PC-9 (cell line): Measurements from ENCODE around the gene MT1HL1. TPM values are rescaled to one million over a fixed set of nuclear protein-coding genes. Genes with fewer than 3 reads are reported as not detected.

Source experiments
- Bru-seq: library from RNA; stranded (reverse); fragments of 400-500 nt; gene quantifications from one replicate; lab custom pipeline; 2021; lab: Mats Ljungman, UMichigan
- BruChase-seq, 2 experiments: library from RNA; stranded (reverse); fragments of 400-500 nt; gene quantifications; one replicate each; lab custom pipeline; 2021; lab: Mats Ljungman, UMichigan
- BruUV-seq: library from RNA; stranded (reverse); fragments of 400-500 nt; replicated peaks from 2 replicates; lab custom pipeline; 2021; lab: Mats Ljungman, UMichigan
- CTCF ChIA-PET: fragments of 300-600 bp; sonication (Branson Sonifier 250); formaldehyde crosslinking; loops from one replicate; lab custom pipeline; 2022; ENCODE audit warnings: antibody characterized with exemption; lab: Charles Lee
- POLR2A ChIA-PET: fragments of 300-600 bp; sonication (Branson Sonifier 250); formaldehyde crosslinking; loops from one replicate; lab custom pipeline; 2022; ENCODE audit warnings: antibody characterized with exemption; ENCODE audit not compliant: unreplicated experiment; lab: Charles Lee
- DNase-seq, 2 experiments: peaks; one replicate each; pipeline versions ENCODE4 v3.0.0 to v3.0.0-alpha.2; 2015 to 2022; ENCODE audit warnings: mixed read lengths in 1 of 2
- H2AFZ ChIP-seq: fragments of 200-600 bp; sonication (generic); 2 replicates; pipeline ENCODE4 v1.8.1; 2017; ENCODE audit warnings: antibody characterized with exemption
- H3F3A ChIP-seq: fragments of 200-600 bp; sonication (generic); 2 replicates; pipeline ENCODE4 v1.8.1; 2017; ENCODE audit warnings: antibody characterized with exemption, mild to moderate bottlenecking, low read depth; ENCODE audit not compliant: insufficient read depth
- H3K27ac ChIP-seq: fragments of 200-600 bp; sonication (generic); 2 replicates; pipeline ENCODE4 v1.6.1; 2016; ENCODE audit warnings: mixed run types
- H3K27me3 ChIP-seq: fragments of 200-600 bp; sonication (generic); 2 replicates; pipeline ENCODE4 v1.6.1; 2016; ENCODE audit warnings: low read depth, mixed run types; ENCODE audit not compliant: insufficient read depth
- H3K36me3 ChIP-seq: fragments of 200-600 bp; sonication (generic); 2 replicates; pipeline ENCODE4 v1.6.1; 2016; ENCODE audit warnings: low read depth, mixed run types
- H3K4me1 ChIP-seq: fragments of 200-600 bp; sonication (generic); replicated peaks from 2 replicates; pipeline ENCODE4 v1.6.1; 2016; ENCODE audit warnings: mixed run types; ENCODE audit not compliant: insufficient read depth
- H3K4me2 ChIP-seq: fragments of 200-600 bp; sonication (generic); 2 replicates; pipeline ENCODE4 v1.6.1; 2017; ENCODE audit warnings: mixed run types
- H3K4me3 ChIP-seq: fragments of 200-600 bp; sonication (generic); 2 replicates; pipeline ENCODE4 v1.6.1; 2016; ENCODE audit warnings: mixed run types
- H3K79me2 ChIP-seq: fragments of 200-600 bp; sonication (generic); 2 replicates; pipeline ENCODE4 v1.6.1; 2017; ENCODE audit warnings: low read depth, mixed run types
- H3K9me2 ChIP-seq: fragments of 200-600 bp; sonication (generic); 2 replicates; pipeline ENCODE4 v1.8.1; 2017; ENCODE audit warnings: mild to moderate bottlenecking; ENCODE audit not compliant: insufficient read depth
- H3K9me3 ChIP-seq: fragments of 200-600 bp; sonication (generic); 2 replicates; pipeline ENCODE4 v1.8.1; 2016; ENCODE audit warnings: low read depth; ENCODE audit not compliant: insufficient read depth
- H4K20me1 ChIP-seq: fragments of 200-600 bp; sonication (generic); 2 replicates; pipeline ENCODE4 v1.8.1; 2017; ENCODE audit not compliant: insufficient read depth
- CTCF ChIP-seq: fragments of 200-600 bp; sonication (generic); conservative IDR thresholded peaks from 2 replicates; pipeline ENCODE4 v1.6.1; 2017; ENCODE audit warnings: mixed run types, antibody characterized with exemption, mild to moderate bottlenecking, moderate library complexity
- EZH2 ChIP-seq: fragments of 200-600 bp; sonication (generic); IDR thresholded peaks from 2 replicates; pipeline ENCODE4 v1.8.0; 2017; ENCODE audit warnings: antibody characterized with exemption, low read depth
- intact Hi-C: fragments of 100-400 bp; cut with micrococcal nuclease; formaldehyde crosslinking; loops from one replicate; pipeline ENCODE4 v1.10.0; 2022; ENCODE audit not compliant: unreplicated experiment
- long read RNA-seq: library from polyadenylated mRNA; stranded (forward); transcript quantifications from one replicate; pipeline ENCODE4 v2.0.0, GENCODE V29; 2022
- total RNA-seq: library from RNA; stranded (reverse); gene quantifications from 2 replicates; pipeline ENCODE4 v1.2.3, GENCODE V29; 2021

MT1HL1 gene
- total RNA-seq (not detected in 2 replicates), Bru-seq, nascent RNA (not detected), BruChase-seq, experiment 1, labeled RNA remaining after a 2-hour chase (not detected), BruChase-seq, experiment 2, labeled RNA remaining after a 6-hour chase (not detected)
- long read RNA-seq = 0 reads

GRCh38 chr1:237004116-237004515 is at the start of gene MT1HL1:
Gene MT1HL1 (minus strand): TSS chr1:237004441. CDS start chr1:237004372, 69 bp downstream.
- intact Hi-C loops = no loop called here
- TF ChIP-seq EZH2 = no peak
- no peak for TF ChIP-seq CTCF
- H3K9me2 ChIP-seq = no peaks in the 10 kb centered on the region
- no peak within 1 kb of the TSS for H3K4me3 ChIP-seq
- BruUV-seq = no TSS peak
- no peaks in the 10 kb centered on the region for H3K79me2 ChIP-seq
- no peaks in the 10 kb centered on the region for H3F3A ChIP-seq
- no peaks in the 10 kb centered on the region for H4K20me1 ChIP-seq
- H2AFZ ChIP-seq = no peak within 1 kb of the TSS
- DNase-seq = no peak
- H3K4me1 ChIP-seq = no peaks in the 10 kb centered on the region
- ChIA-PET CTCF (no interaction called here), POLR2A (no interaction called here)
- H3K4me2 ChIP-seq = no peak within 1 kb of the TSS
- peaks cover 89% of the 10 kb centered on the region for H3K27me3 ChIP-seq
- H3K36me3 ChIP-seq = no peaks in the 10 kb centered on the region
- no peaks in the 10 kb centered on the region for H3K9me3 ChIP-seq
- H3K27ac ChIP-seq = no peak within 1 kb of the TSS

- no peaks in the 10 kb centered on the region for H3K36me3 ChIP-seq
- H3K9me3 ChIP-seq = no peaks in the 10 kb centered on the region
- H4K20me1 ChIP-seq = no peaks in the 10 kb centered on the region
- no TSS peak for BruUV-seq
- H3F3A ChIP-seq = no peaks in the 10 kb centered on the region
- no peaks in the 10 kb centered on the region for H3K9me2 ChIP-seq
- ChIA-PET CTCF (no interaction called here), POLR2A (no interaction called here)
- H3K27ac ChIP-seq = no peak overlapping the region
- no peak overlapping the region for H2AFZ ChIP-seq
- TF ChIP-seq EZH2 = no peak
- TF ChIP-seq CTCF = no peak
- no peak for DNase-seq
- no peaks in the 10 kb centered on the region for H3K79me2 ChIP-seq
- no peak overlapping the region for H3K4me2 ChIP-seq
- intact Hi-C loops = no loop called here
- H3K4me1 ChIP-seq = no peaks in the 10 kb centered on the region
- H3K4me3 ChIP-seq = no peak overlapping the region
- H3K27me3 ChIP-seq = peaks cover 91% of the 10 kb centered on the region
Observed at GRCh38 chr1:237050915-237051314, 46.7 kb upstream of the MT1HL1 start.

GRCh38 chr1:237050185-237050584 is 45.9 kb upstream of the MT1HL1 start:
- no peak overlapping the region for H3K4me3 ChIP-seq
- no peaks in the 10 kb centered on the region for H4K20me1 ChIP-seq
- H3K27ac ChIP-seq = no peak overlapping the region
- BruUV-seq = no TSS peak
- no peaks in the 10 kb centered on the region for H3K9me3 ChIP-seq
- TF ChIP-seq EZH2 = no peak
- no peak for TF ChIP-seq CTCF
- peaks cover 84% of the 10 kb centered on the region for H3K27me3 ChIP-seq
- no peak overlapping the region for H2AFZ ChIP-seq
- DNase-seq = no peak
- no peaks in the 10 kb centered on the region for H3K9me2 ChIP-seq
- no peaks in the 10 kb centered on the region for H3K79me2 ChIP-seq
- CTCF ChIA-PET = no interaction called here
- intact Hi-C loops = no loop called here
- no peaks in the 10 kb centered on the region for H3K4me1 ChIP-seq
- POLR2A ChIA-PET = no interaction called here
- H3K4me2 ChIP-seq = no peak overlapping the region
- no peaks in the 10 kb centered on the region for H3F3A ChIP-seq
- H3K36me3 ChIP-seq = no peaks in the 10 kb centered on the region
